HepG2 (cell line): ENCODE results near the gene MTOR. TPM values are rescaled to one million over a fixed set of nuclear protein-coding genes. Genes with fewer than 3 reads are reported as not detected.
A peak's percentile ranks its signal among the peaks of the same experiment; 100 is the strongest.

ENCODE experiments used
- ATM ChIP-seq: fragments of 450-650 bp; IDR thresholded peaks from 2 replicates; pipeline ENCODE4 v1.7.1; 2017; ENCODE audit warnings: mild to moderate bottlenecking, borderline replicate concordance
- CBFB ChIP-seq: sonication (generic); formaldehyde crosslinking; IDR thresholded peaks from 2 replicates; pipeline ENCODE4 v1.4.0; 2020; ENCODE audit warnings: missing genetic modification reagents
- E2F1 ChIP-seq: sonication (generic); formaldehyde crosslinking; IDR thresholded peaks from 2 replicates; pipeline ENCODE4 v1.5.0; 2020; ENCODE audit warnings: missing genetic modification reagents
- ERF ChIP-seq: IDR thresholded peaks from 2 replicates; pipeline ENCODE4 v1.6.1; 2018; ENCODE audit warnings: missing biosample characterization, missing genetic modification reagents
- MLLT10 ChIP-seq: sonication (generic); formaldehyde crosslinking; IDR thresholded peaks from 2 replicates; pipeline ENCODE4 v1.4.0; 2020; ENCODE audit warnings: missing genetic modification reagents
- MXD4 ChIP-seq: IDR thresholded peaks from 2 replicates; pipeline ENCODE4 v1.6.1; 2016; ENCODE audit warnings: mild to moderate bottlenecking, missing biosample characterization, missing genetic modification reagents
- PRDM4 ChIP-seq: sonication (generic); formaldehyde crosslinking; IDR thresholded peaks from 2 replicates; pipeline ENCODE4 v1.9.0; 2021; ENCODE audit warnings: missing genetic modification reagents, borderline replicate concordance
- SNAPC4 ChIP-seq: sonication (generic); formaldehyde crosslinking; IDR thresholded peaks from 2 replicates; pipeline ENCODE4 v1.4.0; 2020; ENCODE audit warnings: mild to moderate bottlenecking, missing genetic modification reagents
- TEAD3 ChIP-seq: optimal IDR thresholded peaks from 2 replicates; pipeline ENCODE3; 2016; ENCODE audit warnings: borderline replicate concordance
- YEATS4 ChIP-seq: sonication (generic); formaldehyde crosslinking; IDR thresholded peaks from 2 replicates; pipeline ENCODE4 v1.4.0; 2020; ENCODE audit warnings: missing genetic modification reagents, borderline replicate concordance
- ZBTB2 ChIP-seq: sonication (generic); formaldehyde crosslinking; IDR thresholded peaks from 2 replicates; pipeline ENCODE4 v1.8.0; 2022; ENCODE audit warnings: low read depth, missing genetic modification reagents
- ZNF160 ChIP-seq: sonication (generic); formaldehyde crosslinking; IDR thresholded peaks from 2 replicates; pipeline ENCODE4 v1.8.0; 2022; ENCODE audit warnings: mild to moderate bottlenecking, inconsistent platforms, missing genetic modification reagents
- ZNF543 ChIP-seq: sonication (generic); formaldehyde crosslinking; IDR thresholded peaks from 2 replicates; pipeline ENCODE4 v1.4.0; 2020; ENCODE audit warnings: mild to moderate bottlenecking, missing genetic modification reagents
- ZNF605 ChIP-seq: sonication (generic); formaldehyde crosslinking; IDR thresholded peaks from 2 replicates; pipeline ENCODE4 v1.8.0; 2022; ENCODE audit warnings: mild to moderate bottlenecking, missing genetic modification reagents
- ZNF773 ChIP-seq: sonication (generic); formaldehyde crosslinking; IDR thresholded peaks from 2 replicates; pipeline ENCODE4 v1.4.0; 2020; ENCODE audit warnings: missing genetic modification reagents, borderline replicate concordance
- polyA plus RNA-seq, 8 experiments: library from polyadenylated mRNA; depleted of rRNA in 3 of 8; stranded (reverse) in 7 of 8; unstranded in 1 of 8; fragments of >200 nt; fragmentation: Illumina TruSeq in 4 of 8; extraction: Trizol in 4 of 8; gene quantifications; 2 replicates each; pipeline versions ENCODE4 v1.2.1 to v1.2.3, GENCODE V29; 2011 to 2016; ENCODE audit warnings: low read depth in 4 of 8, missing spikeins in 1 of 8, mixed read lengths in 1 of 8; ENCODE audit not compliant: insufficient read depth in 1 of 8
- total RNA-seq, 5 experiments: library from RNA; depleted of rRNA; stranded (reverse); fragments of >200 nt; fragmentation: Illumina TruSeq; extraction: Trizol; gene quantifications; 2 replicates each; pipeline ENCODE4 v1.2.3, GENCODE V29; 2016; ENCODE audit warnings: low read depth in 1 of 5

MTOR gene
- total and polyA plus RNA-seq, 2 of the 13 experiments (the other 11 are each of a cell fraction or from before 2014, with no cell fraction given) = 24.6 to 34.6 TPM

GRCh38 chr1:11059968-11060830, 202.2 kb downstream of the MTOR start, which contains the start of gene SRM (continued):
- no peak for TF ChIP-seq SNAPC4 (CRISPR knock-in tag)
- TF ChIP-seq ZNF160 (CRISPR knock-in tag) = no peak
- peak; percentile 60; the same call in 1 of the 2 replicates for TF ChIP-seq CBFB (CRISPR knock-in tag)
- no peak for TF ChIP-seq E2F1
- peak; percentile 70; the same call in 1 of the 2 replicates for TF ChIP-seq YEATS4
- TF ChIP-seq ZNF605 = no peak
- TF ChIP-seq ATM = no peak
- TF ChIP-seq PRDM4 (CRISPR knock-in tag) = no peak
- TF ChIP-seq ZNF543 (CRISPR knock-in tag) = no peak
- peak; percentile 96 for TF ChIP-seq MXD4
- TF ChIP-seq ZNF773 (CRISPR knock-in tag) = no peak
- TF ChIP-seq ZBTB2 (CRISPR knock-in tag) = peak; percentile 87
- no peak for TF ChIP-seq TEAD3 (CRISPR knock-in tag)
- no peak for TF ChIP-seq ERF
- TF ChIP-seq MLLT10 (CRISPR knock-in tag) = no peak
